Measurements from ENCODE around the gene DPPA3.
"Not testable (repeated sequence)": the region's sequence is repeated elsewhere in the genome, so short reads cannot be mapped to it uniquely, and the experiment has no call there.

DPPA3 gene
- total RNA-seq, result 0 reads per million in 2 donors

DNA sequence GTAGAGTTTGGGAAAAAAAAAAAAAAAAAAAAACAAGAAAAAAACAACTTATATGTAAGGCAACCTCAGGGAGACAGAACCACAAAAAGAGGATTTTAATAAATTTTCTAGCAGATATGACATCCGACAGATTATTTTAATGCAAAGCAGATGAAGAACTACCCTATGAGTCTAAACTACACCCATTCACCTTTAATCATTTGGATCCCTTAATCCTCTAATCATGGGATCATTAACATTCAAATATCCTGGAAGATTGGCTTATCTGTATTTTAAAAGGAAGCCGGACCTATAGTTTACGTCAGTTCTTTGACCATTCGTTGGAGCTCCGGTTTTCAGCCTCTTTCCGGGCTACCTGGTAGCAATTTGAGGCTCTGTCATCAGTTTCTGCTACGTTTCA lies at the start of gene DPPA3:
Gene DPPA3 (plus strand): TSS at position 301 of the 400 bp plus-strand sequence. CDS start 138 bp downstream, outside the sequence.
- DNase-seq, result no peak

DNA sequence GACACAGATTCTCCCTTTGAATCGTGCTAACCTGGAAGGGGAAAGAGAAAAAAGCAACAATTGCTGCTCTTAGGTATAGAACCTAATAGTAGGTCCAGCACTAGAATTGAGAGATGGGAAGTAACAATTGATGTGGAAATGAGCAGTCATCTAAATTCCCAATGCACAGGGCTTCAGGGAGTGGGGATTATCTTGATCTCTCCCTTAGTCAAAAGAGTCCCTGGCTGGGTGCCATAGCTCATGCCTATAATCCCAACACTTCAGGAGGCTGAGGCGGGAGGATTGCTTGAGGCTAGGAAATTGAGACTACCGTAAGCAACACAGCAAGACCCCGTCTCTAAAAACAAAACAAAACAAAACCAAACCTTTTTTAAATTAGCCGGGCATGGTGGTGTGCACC lies 49.5 kb upstream of the DPPA3 start:
- no peak for DNase-seq

DNA sequence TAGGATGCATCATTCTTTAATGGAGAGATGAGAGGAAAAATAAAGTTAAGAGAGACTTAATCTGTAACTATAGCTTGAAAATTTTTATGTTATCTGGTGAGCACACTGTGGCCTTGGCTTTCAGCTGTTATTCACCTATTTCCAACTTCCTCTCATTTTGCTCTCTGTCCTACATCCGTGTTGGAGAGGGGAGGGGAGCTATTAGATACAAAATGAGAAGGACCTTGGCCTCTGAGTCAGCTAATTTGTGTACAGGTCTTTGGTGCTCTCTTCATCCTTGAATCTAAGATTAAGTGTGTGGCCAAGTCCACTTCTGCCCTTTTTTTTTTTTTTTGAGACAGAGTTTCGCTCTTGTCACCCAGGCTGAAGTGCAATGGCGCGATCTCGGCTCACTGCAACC lies 44.6 kb upstream of the DPPA3 start:
- DNase-seq, result no peak

DNA sequence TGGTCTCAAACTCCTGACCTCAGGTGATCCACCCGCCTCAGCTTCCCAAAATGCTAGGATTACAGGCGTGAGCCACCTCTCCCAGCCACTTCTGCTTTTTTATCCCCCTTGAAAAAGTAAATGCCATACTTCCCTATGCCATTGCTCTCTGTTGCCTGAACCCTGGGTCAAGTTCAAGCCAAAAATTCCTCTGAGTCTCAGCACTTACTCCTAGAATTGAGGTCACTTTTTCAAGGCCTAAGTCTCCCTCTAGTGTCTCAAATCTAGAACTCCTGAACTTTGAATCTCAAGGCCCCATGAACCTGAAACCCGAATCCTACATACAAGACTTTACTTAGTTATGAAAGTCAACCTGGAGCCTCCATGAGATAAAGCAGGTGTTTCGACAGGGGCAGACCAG lies 44.1 kb upstream of the DPPA3 start:
- DNase-seq, result no peak

DNA sequence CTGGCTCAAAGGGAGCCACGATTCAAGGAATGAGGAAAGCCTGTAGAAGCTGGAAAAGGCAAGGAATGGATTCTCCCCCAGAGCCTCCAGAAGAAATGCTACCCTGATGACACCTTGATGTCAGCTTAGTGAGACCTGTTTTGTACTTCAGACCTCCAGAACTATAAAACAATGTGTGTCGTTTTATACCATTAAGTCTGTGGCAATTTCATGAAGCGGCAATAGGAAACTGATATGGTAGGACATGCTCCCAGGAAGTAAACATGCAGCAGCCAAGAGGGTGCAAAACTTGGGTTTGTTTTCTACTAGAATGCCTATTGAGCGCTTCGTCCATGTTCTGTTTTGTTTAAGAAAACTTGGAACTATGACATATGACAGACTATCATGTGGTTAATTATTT lies 43.1 kb upstream of the DPPA3 start:
- no peak for DNase-seq

DNA sequence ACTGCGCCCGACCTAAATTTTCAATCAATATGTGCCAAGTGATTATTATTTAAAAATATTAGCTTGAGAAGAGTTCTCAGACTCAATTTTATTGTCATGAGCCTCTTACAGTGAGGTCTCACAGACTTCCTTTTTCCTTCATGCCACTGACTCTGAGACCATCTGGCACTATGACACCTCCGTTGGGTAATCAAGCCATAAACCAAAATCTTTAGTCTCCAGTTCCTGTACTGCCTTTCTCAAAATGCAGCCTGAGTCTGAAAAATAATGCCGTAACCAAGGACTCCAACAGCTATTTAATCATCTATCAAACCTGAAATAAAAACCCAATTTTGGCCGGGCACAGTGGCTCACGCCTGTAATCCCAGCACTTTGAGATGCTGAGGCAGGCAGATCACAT lies 35.8 kb upstream of the DPPA3 start:
- not testable (repeated sequence) for DNase-seq

DNA sequence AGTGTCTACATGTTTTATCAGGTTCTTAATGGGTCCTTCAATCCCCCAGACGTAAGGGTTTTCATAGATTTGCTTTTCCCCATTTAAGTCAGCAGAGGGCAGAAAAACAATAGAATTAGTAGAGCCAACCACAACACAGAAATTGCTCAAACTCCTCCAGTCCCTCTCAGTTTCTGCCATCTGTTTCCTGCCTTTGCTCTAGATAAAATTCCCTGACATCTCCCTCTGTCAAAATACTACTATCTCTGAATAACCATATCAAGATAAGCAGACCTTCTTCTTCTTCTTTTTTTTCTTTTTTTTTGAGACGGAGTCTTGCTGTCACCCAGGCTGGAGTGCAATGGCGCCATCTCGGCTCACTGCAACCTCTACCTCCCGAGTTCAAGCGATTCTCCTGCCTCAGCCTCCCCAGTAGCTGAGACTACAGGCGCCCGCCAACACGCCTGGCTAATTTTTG lies 33.8 kb upstream of the DPPA3 start:
- not testable (repeated sequence) for DNase-seq

DNA sequence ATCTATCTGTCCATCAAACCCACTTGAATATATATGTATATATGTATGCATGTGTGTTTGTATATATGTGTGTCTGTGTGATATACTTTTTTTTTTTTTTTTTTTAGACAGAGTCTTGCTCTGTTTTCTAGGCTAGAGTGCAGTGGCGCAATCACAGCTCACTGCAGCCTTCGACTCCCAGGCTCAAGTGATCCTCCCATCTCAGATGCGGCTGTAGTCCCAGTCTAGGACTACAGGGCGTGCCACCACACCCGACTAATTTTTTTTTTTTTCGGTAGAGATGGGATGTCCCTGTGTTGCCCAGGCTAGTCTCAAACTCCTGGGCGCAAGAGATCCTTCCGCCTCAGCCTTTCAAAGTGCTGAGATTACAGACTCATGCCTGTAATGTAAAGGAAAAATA lies 32.5 kb upstream of the DPPA3 start:
- DNase-seq, result no peak

DNA sequence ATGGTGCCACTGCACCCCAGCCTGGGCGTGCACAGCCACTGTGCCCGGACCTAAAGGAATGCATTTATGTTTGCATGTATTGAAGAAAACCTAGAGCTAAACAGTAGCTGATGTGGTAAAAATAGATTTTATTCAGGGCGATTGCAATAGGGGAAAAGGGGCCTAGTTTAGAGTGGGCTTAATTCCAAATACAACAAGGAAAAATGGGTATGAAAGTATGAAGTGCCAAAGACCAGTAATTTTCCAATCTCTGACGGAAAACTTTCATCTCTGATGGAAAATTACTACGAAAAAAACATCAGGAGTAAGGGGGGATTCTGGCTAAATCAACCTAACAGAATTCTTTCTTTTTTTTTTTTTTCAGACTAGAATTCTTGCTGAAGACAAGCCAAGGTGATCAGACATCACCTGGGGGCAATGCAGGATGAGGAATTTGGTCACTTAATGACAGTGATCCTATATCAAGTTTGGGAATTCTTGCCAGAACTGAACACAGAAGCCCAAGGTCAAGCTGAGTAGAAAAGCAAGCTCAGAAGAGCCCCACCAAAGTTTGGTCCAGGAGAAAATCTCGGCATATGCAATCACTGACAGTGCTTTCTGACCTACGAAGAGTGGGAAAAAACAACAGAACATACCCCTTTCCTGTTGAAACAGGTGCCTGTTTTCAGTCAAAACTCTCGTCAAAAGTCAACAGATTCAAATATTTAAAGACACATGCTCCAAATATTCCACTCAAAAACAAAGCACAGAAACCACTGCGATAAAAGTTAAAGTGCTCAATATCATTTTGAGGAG lies 31.8 kb upstream of the DPPA3 start:
- no peak for DNase-seq

DNA sequence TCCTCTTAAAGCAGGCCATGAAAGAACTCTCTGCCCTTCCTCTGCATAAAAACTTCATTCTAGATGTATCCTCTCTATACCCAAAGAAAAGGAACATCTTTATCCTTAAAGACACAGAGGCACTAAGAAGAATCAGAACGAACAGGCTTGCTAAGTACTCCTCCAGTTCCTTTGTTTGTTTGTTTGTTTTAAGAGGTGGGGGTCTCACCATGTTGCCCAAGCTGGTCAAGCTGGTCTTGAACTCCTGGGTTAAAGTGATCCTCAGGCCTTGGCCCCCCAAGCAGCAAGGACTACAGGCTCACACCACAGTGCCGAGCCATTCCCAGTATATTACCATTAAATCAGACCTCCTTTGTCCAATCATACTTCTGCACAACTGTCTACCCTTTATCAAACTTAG lies 29.7 kb upstream of the DPPA3 start:
- DNase-seq, result no peak

DNA sequence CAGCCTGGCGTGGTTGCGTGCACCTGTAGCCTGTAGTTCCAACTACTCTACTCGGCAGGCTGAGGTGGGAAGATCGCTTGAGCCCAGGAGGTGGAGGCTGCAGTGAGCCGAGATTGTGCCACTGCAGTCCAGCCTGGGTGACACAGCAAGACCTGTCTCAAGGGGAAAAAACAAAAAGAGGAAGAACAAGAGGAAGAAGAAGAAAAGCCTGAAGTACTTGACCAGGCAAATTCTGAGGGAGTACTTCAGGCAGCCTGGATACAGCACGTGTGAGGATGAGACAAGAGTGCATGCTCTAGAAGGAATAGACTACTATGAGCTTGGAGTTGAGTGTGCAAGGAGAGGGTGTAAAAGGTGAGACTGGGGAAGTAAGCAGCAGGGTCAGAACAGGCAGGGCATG lies 17.4 kb upstream of the DPPA3 start:
- DNase-seq, result no peak

DNA sequence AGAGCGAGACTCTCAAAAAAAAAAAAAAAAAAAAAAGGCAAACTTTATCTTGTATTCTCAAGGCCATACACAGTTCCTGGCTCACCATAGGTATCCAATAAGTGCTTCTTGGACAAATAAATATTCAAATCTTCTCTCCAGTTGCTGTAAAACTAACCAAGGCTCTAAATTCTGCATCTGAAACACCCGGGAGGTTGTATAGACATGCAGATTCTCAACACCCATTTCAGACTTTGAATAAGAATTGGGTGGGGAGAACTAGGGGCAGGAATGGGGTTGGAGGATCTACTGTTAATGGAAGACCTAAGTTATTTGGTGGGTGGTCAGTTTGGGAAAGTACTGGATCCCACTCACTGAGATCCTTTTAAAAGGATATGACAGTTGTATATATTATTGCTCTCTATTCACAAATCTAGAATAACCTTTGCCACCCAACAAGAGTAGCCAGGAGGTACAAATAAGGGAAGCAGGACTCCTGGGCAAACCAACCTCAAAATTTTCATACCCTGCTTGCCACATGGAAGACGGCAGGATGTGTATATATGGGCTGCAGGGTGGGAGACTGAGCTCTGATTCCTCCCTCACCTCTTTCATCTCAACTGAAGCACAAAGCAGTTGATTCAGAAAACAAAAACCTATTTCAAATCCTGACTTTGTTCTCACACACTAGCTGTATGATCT lies 16.5 kb upstream of the DPPA3 start:
- DNase-seq, result no peak

DNA sequence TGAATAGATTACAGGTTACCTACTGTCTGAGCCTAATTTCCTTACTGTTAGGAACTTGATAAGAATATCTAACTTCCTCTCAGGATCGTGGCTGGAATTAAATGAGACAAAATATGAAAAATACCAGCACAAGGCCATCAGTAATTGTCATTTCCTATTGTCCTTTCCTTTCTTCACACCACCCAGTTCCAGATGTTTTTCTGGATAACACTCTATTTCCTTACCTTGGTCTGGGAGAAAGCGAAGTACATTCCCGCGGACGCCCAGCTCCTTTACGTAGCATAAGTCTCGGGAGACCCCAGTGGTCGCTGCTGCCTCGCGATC lies 16.0 kb upstream of the DPPA3 start:
- no peak for DNase-seq

DNA sequence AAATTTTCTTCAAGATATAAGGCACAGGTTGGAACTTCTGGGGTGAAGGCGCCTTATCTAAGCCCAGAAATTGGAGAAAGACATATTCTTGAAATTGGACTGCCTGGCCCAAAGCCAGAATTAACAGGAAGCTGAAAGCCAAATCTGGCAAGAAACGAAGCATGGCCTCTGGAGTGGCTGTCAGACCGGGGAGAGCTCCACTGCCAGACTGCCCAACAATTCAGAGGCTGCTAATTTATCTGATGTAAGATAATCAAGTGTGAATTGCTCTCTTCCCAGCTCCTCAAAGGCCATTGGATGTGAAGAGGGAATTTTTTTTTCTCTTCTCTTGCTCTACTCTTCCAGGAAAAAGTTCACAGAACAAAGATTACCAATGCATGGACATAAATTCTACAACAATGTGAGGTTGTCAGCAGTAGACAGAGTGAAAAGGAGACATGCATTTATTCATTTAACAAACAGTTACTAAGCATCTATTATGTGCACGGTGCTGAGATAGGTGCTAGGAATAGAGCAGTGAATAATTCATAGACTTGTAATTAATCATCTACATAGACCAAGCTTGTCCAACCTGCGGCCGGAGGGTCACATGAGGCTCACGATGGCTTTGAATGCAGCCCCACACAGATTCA lies 15.6 kb upstream of the DPPA3 start, which contains the start of gene GDF3:
Gene GDF3 (minus strand): TSS at position 210 of the 632 bp plus-strand sequence. CDS start 47 bp downstream, at position 163.
- no peak for DNase-seq

DNA sequence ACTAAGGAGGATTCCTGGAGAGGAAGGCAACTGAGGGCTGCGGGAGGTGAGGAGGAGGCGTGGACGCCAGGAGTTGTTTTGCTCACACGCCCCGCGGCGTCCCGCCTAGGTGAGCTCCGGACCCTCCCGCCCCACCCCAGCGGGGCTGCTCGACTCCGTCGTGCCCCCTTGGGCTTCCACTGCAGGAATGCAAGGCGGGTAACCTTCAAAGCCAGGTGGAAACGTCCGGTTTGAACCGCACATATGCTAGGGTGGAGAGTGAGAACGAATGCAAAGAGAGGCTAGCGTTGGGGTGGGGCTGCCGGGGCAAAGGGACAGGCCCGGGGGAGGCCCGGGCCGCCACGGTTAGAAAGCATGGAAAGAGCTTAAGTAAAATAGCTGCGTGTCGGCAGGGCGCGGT lies 5.4 kb upstream of the DPPA3 start:
- DNase-seq, result no peak

DNA sequence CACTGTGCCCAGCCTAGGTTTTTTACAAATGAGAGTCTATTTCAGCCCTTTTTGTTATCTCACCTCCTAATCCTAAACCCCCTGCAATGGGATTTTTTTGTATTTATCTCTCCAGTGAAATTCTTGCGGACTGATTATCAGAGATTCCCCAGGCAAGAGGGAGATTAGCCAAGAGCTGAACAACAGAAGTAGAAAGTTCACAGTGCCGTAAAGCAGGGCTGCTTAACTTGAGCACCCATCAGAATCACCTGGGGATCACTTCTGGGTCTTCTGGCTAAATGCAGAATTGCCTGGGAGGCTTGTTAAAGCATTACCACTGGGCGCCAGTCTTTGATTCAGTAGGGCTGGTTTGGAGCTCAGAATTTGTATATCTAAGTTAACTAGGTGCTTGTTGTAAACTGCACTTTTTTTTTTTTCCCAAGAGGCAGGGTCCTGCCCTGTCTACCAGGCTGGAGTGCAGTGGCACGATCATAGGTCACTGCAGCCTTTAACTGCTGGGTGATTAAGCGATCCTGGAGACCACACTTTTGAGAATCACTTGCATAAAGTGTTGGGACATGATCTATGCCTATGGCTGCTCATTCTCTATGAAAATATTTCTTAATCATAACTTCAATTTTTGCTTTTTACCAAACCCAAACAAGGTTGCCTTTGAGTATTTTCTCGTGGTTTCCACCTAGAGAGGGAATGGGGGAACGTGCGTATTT lies 1.1 kb upstream of the DPPA3 start:
- DNase-seq, result no peak

DNA sequence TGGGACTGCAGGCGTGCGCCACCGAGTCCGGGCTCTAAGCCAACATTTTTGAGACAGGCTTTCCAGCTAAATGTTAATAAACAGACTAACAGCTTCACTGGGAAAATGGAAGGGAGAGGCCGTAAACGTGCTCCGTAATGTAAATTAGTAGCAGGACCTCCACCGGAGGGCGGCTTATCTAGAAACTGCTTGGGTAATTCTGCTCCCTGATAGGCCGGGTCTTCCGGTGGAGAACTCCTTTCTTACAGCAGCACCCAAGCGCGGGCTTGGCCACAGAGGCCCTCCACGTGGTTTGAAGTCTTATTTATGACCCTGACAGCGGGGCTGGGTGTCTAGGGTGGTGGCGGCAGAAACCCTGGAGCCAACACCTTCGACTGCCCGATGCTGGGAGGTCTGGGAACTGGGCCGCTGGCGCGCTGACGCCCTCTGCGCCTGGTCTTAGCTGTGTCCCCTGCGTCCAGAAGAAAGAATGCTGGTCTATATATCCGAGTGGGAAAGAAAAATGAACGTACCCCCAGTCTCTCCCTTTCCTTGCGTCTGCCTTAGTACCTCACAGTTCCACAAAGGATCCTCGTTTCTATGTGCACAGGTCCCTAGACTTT lies 1.7 kb downstream of the DPPA3 start:
- no peak for DNase-seq

DNA sequence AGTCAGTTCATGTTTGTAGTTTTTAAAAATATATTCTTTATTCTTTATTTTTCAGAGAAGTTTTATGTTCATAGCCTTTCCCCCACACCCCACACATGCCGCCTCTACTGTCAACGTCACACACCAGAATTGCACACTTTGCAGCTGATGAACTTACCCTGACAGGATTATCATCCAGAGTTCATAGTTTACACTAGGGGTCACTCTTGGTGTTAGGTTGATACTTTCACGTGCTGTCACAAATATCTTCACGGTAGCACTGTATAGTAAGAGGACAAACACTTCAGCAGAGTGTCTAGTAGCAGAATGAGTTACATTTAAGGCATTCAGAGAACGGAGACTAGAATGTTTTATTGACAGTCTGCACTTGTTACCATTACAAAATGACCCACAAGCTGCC lies 5.1 kb downstream of the DPPA3 start:
- DNase-seq, result no peak

DNA sequence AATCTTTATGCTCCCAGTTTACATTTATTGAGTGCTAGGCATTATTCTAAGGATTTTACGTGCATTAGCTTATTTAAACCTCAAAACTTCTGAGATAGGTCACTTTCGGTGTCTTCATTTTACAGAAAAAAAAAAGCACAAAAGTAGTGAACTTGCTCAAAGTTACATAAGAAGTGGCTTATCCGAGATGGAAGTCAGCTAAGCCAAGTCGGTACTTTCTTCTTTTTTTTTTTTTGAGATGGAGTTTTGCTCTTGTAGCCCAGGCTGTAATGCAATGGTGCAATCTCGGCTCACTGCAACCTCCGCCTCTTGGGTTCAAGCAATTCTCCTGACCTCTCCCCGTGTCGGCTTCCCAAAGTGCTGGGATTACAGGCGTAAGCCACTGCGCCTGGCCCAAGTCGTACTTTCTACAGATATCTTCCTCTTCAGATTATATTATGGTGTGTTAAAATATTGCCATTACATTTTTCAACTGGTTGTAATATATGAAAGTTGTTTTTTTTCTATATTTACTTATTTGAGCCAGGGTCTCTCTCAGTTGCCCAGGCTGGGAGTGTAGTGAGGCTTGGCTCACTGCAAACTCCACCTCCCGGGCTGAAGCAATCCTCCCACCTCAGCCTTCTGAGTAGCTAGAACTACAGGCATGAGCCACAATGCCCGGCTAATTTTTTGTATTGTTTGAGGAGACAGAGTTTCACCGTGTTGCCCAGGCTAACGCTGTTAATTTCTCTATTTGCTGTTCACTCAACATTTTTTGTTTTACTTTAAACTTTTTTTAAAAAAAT lies 8.9 kb downstream of the DPPA3 start:
- no peak for DNase-seq

DNA sequence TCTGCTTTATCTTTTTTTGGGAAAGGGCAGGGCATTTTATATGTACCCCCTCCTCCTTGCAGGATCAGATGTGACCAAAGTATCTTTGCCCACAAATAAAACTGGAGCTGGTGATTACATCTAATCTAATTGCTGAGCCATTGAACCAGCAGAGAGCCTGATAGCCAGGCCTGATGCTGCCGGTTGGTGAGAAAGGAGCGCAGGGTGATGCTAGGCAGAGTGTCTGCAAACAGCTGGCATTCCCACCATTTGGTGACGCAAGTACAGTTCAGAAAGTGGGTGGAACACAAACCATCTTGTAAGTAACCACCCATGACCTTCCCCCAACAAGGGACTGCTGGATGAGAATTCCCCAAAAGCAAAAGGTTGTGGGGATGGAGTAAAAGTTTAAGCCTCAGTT lies 12.7 kb downstream of the DPPA3 start:
- no peak for DNase-seq

DNA sequence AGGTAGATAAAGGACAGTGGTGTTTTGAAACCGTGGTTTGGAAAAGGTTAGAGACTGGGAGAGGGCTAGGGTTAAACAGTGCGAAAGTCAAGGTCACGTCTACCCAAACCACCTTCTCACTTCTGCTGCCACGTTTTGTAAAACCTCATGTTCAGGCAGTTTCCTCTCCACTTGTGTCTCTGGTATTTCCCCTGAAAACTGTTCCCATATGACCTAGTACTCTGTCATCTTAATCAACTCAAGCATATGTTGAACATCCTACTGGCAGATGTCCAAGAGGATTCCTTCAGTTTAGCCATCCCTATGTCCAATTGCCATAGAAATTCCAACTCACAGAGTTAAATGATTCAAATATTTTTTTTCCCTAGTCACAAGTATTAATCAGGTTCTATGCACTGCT lies 18.5 kb downstream of the DPPA3 start:
- DNase-seq, result no peak

DNA sequence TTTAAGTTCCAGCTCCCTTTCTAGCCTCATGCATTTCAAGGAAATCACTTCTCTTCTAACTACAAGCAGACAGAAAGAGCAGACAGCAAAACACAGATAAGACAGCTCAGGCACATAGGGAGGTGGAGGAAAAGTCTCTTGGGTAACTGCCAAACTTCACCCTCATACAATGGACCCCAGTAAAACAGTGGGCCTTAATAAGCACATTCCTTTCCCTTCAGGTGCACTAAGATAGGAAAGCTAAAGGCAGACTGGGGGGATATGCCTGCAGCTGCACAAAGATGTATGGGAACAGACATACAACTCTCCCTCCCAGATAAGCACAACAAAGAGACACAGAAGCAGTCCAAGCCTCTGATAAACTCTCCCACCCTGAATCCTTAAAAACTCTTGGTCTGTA lies 19.8 kb downstream of the DPPA3 start:
- DNase-seq, result not testable (repeated sequence)
